ENCODE data around the gene GSDME.
"Not testable (repeated sequence)": the region's sequence is repeated elsewhere in the genome, so short reads cannot be mapped to it uniquely, and the experiment has no call there.

GSDME gene

DNA sequence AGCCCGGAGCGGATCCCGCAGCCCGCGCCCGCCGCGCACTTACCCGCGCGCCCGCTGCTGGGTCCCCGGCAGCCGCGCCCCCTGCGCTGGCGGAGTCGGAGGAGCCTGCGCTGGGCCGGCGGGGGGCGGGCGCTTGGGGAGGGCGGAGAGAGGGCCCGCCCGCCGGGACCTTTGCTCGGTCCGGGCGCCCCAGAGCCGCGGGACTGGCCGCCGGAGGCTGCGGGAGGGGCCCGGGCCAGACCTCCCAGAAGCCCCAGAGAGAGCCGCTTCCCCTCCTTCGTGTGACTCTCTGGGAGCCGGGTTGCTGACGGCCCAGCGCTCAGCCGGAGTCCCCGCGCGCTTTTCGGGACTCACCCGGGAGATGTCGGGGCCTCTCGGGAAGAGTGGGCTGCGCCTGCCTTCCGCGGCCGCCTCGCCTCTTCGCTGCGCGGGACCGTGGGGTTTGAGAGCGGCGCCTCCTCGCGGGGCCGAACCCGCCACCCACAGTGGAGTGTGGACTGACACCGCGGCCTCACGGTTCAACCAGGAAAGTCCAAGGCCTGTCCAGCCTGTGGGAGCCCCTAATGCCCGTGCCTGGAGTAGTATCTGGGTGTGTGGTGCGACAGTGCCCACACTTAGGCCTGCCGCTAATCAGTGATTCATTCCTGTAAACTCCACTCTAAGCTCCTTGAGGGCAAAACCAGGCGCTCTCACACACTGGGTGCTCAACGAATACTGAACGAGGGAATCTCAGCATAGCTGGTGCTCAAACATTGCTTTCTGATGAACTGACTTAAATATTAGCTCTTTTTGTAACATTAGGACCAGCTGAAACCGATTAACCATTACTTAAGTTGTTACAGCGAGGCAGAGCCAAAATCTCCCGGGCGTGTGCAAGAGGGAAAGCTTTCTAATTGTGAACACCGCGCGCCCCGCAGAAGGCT, at the start of gene GSDME:
Gene GSDME, minus strand, starts transcription at position 112 of the 923 bp plus-strand sequence. CDS start 7,690 bp downstream, outside the sequence.
- Histone ChIP-seq H3K9me3 (ENCODE audit: control insufficient read depth, low read length) (no peaks in the 10 kb centered on the region), H3K27me3 (ENCODE audit: control insufficient read depth, insufficient read depth, low read length) (peaks cover 34% of the 10 kb centered on the region), H3K36me3 (ENCODE audit: control insufficient read depth, insufficient read depth, low read length) (no peaks in the 10 kb centered on the region), H3K4me1 (ENCODE audit: control insufficient read depth, insufficient read depth, low read length) (peaks cover 7% of the 10 kb centered on the region), H3K9ac (ENCODE audit: low read length) (peak within 1 kb of the TSS; percentile 52), H3K4me3 (ENCODE audit: low read length) (peak within 1 kb of the TSS; percentile 40)

DNA sequence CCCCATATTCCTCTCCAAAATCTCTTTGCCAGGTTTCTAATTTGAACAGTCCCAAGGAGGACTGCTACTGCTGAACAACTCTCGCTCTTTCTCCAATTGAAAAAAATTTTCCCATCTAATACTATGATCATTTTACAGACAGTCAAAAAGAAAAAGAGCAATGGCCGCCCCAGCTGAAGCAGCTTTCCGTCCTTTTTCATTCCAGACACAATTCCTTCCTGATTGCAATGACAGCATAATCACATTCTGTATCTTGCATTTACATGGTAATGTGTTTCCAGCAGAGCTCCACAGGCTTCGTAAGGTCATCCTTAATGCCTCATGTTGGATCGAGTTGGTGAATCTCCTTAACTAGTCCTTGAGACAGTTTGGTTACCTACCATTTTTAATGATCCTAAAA, 45.0 kb upstream of the GSDME start:
- no peaks in the 10 kb centered on the region for H3K9me3 ChIP-seq (ENCODE audit: control insufficient read depth, low read length)
- no peaks in the 10 kb centered on the region for H3K36me3 ChIP-seq (ENCODE audit: control insufficient read depth, insufficient read depth, low read length)
- H3K4me3 ChIP-seq (ENCODE audit: low read length) = no peak overlapping the region
- H3K9ac ChIP-seq (ENCODE audit: low read length) = no peak overlapping the region
- H3K27me3 ChIP-seq (ENCODE audit: control insufficient read depth, insufficient read depth, low read length) = no peaks in the 10 kb centered on the region
- H3K4me1 ChIP-seq (ENCODE audit: control insufficient read depth, insufficient read depth, low read length) = no peaks in the 10 kb centered on the region

DNA sequence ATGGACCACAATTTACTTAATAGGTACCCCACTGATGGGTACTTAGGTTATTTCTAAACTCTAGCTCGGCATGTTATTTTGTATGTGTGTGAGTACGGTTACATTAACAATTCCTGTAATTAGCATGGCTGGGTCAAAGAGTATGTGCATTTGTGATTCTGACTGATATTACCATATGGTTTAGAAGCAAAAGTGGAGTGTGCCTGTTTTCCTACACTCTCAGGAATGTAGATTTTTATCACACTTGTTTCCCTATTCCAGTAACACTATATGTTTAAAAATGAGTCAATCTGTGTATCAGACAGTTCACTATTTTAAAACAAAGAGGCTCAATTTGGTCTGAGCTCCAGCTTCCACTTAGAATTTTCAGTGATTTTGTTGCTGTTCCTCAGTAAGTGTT, 44.6 kb upstream of the GSDME start:
- no peaks in the 10 kb centered on the region for H3K27me3 ChIP-seq (ENCODE audit: control insufficient read depth, insufficient read depth, low read length)
- H3K36me3 ChIP-seq (ENCODE audit: control insufficient read depth, insufficient read depth, low read length) = no peaks in the 10 kb centered on the region
- H3K9me3 ChIP-seq (ENCODE audit: control insufficient read depth, low read length) = no peaks in the 10 kb centered on the region
- no peak overlapping the region for H3K4me3 ChIP-seq (ENCODE audit: low read length)
- no peak overlapping the region for H3K9ac ChIP-seq (ENCODE audit: low read length)
- no peaks in the 10 kb centered on the region for H3K4me1 ChIP-seq (ENCODE audit: control insufficient read depth, insufficient read depth, low read length)

DNA sequence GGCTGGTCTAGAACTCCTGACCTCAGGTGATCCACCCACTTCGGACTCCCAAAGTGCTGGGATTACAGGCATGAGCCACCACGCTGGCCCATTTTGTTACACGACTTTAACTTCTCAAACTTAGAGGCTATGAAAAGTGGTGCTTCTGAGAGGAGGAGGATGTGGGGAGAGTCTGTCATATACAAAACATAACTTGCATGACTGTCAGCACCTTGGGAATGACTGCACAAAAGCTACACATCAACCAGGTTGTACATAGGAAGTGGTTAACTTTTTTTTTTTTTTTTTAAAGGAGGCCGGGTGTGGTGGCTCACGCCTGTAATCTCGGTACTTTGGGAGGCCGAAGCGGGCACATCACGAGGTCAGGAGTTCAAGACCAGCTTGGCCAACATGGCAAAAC, 43.4 kb upstream of the GSDME start:
- no peaks in the 10 kb centered on the region for H3K36me3 ChIP-seq (ENCODE audit: control insufficient read depth, insufficient read depth, low read length)
- H3K9me3 ChIP-seq (ENCODE audit: control insufficient read depth, low read length) = no peaks in the 10 kb centered on the region
- H3K27me3 ChIP-seq (ENCODE audit: control insufficient read depth, insufficient read depth, low read length) = no peaks in the 10 kb centered on the region
- H3K4me3 ChIP-seq (ENCODE audit: low read length) = no peak overlapping the region
- H3K9ac ChIP-seq (ENCODE audit: low read length) = no peak overlapping the region
- H3K4me1 ChIP-seq (ENCODE audit: control insufficient read depth, insufficient read depth, low read length) = no peaks in the 10 kb centered on the region

DNA sequence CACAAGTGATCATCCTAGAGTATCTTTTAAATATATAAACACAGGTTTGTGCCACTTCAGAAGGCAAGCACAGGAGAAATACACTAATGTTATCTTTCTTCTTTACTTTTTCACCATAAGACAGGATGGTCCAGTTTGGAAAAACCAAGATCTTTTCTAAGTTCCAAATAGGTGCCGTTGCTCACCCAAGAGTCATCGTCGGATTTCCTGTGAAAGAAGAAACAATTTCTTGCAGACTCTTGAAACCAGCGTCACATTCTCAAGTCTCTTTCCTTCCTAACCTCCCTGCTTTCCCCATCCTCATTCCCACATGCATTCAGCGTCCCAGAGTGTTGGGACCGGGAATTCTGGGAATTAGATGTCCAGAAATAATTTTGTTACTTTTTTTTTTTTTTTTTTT, 42.8 kb upstream of the GSDME start:
- H3K9me3 ChIP-seq (ENCODE audit: control insufficient read depth, low read length) = no peaks in the 10 kb centered on the region
- no peaks in the 10 kb centered on the region for H3K36me3 ChIP-seq (ENCODE audit: control insufficient read depth, insufficient read depth, low read length)
- H3K27me3 ChIP-seq (ENCODE audit: control insufficient read depth, insufficient read depth, low read length) = no peaks in the 10 kb centered on the region
- no peaks in the 10 kb centered on the region for H3K4me1 ChIP-seq (ENCODE audit: control insufficient read depth, insufficient read depth, low read length)
- H3K4me3 ChIP-seq (ENCODE audit: low read length) = no peak overlapping the region
- H3K9ac ChIP-seq (ENCODE audit: low read length) = no peak overlapping the region

DNA sequence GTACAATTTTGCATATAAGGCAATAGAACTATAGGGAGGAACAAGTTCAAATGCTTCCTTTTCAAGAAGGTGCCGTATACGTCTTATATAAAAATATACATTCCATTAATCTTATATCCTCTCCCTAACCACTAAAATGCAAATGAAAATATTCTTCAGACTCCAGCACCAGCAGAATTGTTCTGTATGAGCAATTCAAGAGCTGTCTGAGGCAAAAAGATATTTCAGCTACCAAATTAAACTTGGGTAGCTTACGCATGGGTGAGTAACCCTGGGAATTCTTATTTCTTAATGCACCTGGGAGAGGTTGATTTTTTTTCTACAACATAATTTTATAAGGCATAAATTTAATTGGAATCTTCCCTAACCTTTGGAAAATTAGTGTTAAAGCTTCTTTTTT, 42.2 kb upstream of the GSDME start:
- Histone ChIP-seq H3K36me3 (ENCODE audit: control insufficient read depth, insufficient read depth, low read length) (no peaks in the 10 kb centered on the region), H3K4me3 (ENCODE audit: low read length) (no peak overlapping the region), H3K27me3 (ENCODE audit: control insufficient read depth, insufficient read depth, low read length) (no peaks in the 10 kb centered on the region), H3K4me1 (ENCODE audit: control insufficient read depth, insufficient read depth, low read length) (no peaks in the 10 kb centered on the region), H3K9me3 (ENCODE audit: control insufficient read depth, low read length) (no peaks in the 10 kb centered on the region), H3K9ac (ENCODE audit: low read length) (no peak overlapping the region)

DNA sequence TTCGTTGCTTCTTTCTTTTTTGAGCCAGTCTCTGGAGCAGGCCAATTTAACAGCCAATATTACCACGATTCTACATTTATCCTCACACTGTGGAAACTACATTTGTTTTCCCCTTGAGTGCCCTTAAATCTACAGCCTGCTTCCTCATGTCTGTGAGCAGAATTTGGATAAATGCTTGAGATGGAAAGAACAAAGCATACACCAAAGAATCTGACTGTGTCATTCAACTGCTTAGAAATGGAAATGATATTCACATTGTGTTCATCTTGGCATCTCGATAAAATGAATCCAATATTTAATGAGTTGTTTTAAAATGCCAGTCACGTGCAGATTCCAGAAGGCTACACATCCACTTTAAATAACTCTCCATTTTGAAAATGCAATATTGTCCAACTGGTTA, 41.0 kb upstream of the GSDME start:
- Histone ChIP-seq H3K4me3 (ENCODE audit: low read length) (no peak overlapping the region), H3K36me3 (ENCODE audit: control insufficient read depth, insufficient read depth, low read length) (no peaks in the 10 kb centered on the region), H3K9me3 (ENCODE audit: control insufficient read depth, low read length) (no peaks in the 10 kb centered on the region), H3K4me1 (ENCODE audit: control insufficient read depth, insufficient read depth, low read length) (no peaks in the 10 kb centered on the region), H3K27me3 (ENCODE audit: control insufficient read depth, insufficient read depth, low read length) (no peaks in the 10 kb centered on the region), H3K9ac (ENCODE audit: low read length) (no peak overlapping the region)

DNA sequence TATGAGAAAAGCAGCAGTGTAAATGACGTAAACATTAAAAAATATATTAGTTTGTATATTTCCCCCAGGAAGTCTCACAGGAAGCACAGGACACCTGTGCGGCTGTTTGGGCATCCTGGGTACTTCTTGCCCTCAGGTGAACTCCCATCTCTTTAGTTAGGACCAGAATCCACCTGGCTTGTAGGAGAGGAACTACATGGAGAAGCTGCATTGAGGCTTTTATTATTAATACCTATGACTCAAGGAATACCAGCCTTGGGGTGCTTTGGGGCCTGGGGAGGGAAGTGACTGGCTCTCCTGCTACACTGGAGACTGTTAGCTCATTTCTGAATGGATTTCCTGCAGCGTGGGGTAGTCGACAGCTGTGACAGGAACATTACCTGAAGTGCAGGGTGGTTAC, 40.0 kb upstream of the GSDME start:
- no peaks in the 10 kb centered on the region for H3K27me3 ChIP-seq (ENCODE audit: control insufficient read depth, insufficient read depth, low read length)
- no peaks in the 10 kb centered on the region for H3K4me1 ChIP-seq (ENCODE audit: control insufficient read depth, insufficient read depth, low read length)
- no peak overlapping the region for H3K4me3 ChIP-seq (ENCODE audit: low read length)
- no peaks in the 10 kb centered on the region for H3K36me3 ChIP-seq (ENCODE audit: control insufficient read depth, insufficient read depth, low read length)
- no peaks in the 10 kb centered on the region for H3K9me3 ChIP-seq (ENCODE audit: control insufficient read depth, low read length)
- H3K9ac ChIP-seq (ENCODE audit: low read length) = no peak overlapping the region

DNA sequence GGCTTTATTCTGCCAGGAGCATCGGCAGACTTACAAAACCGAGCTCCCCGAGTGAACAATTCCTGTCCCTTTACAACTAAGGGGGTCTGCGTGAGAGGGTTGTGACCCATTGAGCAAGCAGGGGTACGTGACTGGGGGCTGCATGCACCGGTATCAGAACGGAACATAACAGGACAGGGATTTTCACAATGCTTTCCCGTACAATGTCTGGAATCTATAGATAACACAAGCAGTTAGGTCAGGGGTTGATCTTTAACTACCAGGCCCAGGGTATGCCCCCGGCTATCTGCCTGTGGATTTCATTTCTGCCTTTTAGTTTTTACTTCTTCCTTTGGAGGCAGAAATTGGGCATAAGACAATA, 38.1 kb upstream of the GSDME start:
- Histone ChIP-seq H3K9ac (ENCODE audit: low read length) (no peak overlapping the region), H3K4me3 (ENCODE audit: low read length) (no peak overlapping the region), H3K36me3 (ENCODE audit: control insufficient read depth, insufficient read depth, low read length) (no peaks in the 10 kb centered on the region), H3K9me3 (ENCODE audit: control insufficient read depth, low read length) (no peaks in the 10 kb centered on the region), H3K27me3 (ENCODE audit: control insufficient read depth, insufficient read depth, low read length) (no peaks in the 10 kb centered on the region), H3K4me1 (ENCODE audit: control insufficient read depth, insufficient read depth, low read length) (no peaks in the 10 kb centered on the region)

DNA sequence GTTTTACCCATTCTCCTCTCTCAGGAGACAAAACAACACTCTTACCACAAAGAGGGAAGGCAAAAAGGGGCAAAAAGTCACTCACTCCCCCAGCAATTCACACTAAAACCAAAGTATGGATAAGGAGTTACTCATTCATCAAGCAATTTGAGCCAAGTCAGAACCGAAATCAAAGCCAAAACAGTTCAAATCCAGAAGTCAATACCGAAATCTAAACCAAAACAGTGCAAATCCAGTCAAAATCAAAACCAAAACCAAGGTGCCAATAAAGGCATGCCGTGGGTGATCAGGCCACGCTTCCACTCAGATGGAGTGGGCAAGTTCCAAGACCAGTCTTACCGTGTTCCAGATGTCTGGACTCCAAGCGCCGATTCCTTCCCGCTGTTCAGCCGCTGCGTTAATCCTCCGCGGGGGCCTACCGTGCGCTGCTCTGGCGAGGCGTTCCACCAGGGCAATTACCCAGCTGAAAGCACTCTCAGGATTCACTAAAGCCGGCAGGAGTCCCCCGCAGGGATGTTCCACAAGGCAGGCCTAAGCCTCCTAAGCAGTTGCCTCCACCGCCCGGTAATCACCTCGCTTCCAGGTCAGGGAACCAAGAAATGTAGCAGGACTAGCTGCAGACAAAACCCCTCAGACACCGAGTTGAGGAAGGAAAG, 37.6 kb upstream of the GSDME start:
- not testable (repeated sequence) for H3K4me3 ChIP-seq (ENCODE audit: low read length); H3K4me1 ChIP-seq (ENCODE audit: control insufficient read depth, insufficient read depth, low read length); H3K9ac ChIP-seq (ENCODE audit: low read length); H3K36me3 ChIP-seq (ENCODE audit: control insufficient read depth, insufficient read depth, low read length); H3K9me3 ChIP-seq (ENCODE audit: control insufficient read depth, low read length); H3K27me3 ChIP-seq (ENCODE audit: control insufficient read depth, insufficient read depth, low read length)

DNA sequence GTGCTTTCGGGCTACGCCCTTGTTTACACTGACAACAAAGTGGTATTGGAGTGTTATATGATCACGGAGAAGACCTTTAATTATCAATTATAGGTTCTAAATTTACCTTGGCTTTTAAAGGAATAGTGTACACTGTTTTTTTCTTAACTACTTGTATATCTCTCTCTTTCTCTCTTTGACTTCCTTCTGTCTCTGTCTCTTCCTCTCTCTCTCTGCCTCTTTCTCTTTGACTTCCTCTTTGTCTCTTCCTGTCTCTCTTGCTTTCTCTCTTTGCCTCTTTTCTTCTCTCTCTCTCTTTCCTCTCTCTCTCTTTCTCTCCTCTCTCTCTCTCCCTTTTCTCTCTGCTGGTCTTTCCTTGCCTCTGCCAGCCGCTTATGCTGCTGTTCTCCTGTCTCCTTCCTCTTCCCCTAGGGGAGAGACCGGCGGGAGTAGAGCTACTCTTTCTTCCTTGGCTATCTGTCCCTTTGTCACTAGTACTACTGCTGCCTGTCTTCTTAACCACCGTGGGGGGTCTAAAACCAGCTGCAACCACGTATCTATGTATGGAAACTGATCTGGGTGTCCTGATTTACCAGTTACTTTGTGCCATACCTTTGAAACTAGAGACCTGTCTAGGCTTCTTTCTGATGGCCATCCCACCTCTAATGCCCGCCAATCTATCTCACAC, 36.9 kb upstream of the GSDME start:
- no peaks in the 10 kb centered on the region for H3K36me3 ChIP-seq (ENCODE audit: control insufficient read depth, insufficient read depth, low read length)
- no peaks in the 10 kb centered on the region for H3K4me1 ChIP-seq (ENCODE audit: control insufficient read depth, insufficient read depth, low read length)
- no peaks in the 10 kb centered on the region for H3K27me3 ChIP-seq (ENCODE audit: control insufficient read depth, insufficient read depth, low read length)
- H3K4me3 ChIP-seq (ENCODE audit: low read length) = no peak overlapping the region
- no peaks in the 10 kb centered on the region for H3K9me3 ChIP-seq (ENCODE audit: control insufficient read depth, low read length)
- H3K9ac ChIP-seq (ENCODE audit: low read length) = no peak overlapping the region

DNA sequence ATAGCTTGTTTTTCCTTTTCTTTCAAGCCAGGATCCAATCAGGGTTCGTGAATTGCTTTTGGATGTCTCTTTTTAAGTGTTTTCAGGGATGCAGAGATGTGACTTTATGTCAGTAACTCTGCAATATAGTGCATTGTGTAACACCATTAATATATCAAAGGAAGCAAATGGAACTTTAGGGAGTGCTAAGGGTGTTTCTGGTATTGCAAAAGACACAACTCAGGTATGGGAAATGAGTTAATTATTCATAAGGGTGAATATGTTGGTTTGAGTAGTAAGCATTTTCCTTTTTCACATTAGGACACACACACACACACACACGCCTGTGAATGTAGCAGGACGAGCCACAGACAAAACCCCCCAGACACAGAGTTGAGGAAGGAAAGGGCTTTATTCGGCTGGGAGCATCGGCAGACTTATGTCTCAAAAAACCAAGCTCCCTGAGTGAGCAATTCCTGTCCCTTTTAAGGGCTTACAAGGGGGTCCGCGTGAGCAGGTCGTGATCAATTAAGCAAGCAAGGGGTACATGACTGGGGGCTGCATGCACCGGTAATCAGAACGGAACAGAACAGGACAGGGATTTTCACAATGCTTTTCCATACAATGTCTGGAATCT, 31.8 kb upstream of the GSDME start:
- no peaks in the 10 kb centered on the region for H3K9me3 ChIP-seq (ENCODE audit: control insufficient read depth, low read length)
- no peaks in the 10 kb centered on the region for H3K4me1 ChIP-seq (ENCODE audit: control insufficient read depth, insufficient read depth, low read length)
- H3K36me3 ChIP-seq (ENCODE audit: control insufficient read depth, insufficient read depth, low read length) = no peaks in the 10 kb centered on the region
- H3K27me3 ChIP-seq (ENCODE audit: control insufficient read depth, insufficient read depth, low read length) = no peaks in the 10 kb centered on the region
- H3K9ac ChIP-seq (ENCODE audit: low read length) = no peak overlapping the region
- no peak overlapping the region for H3K4me3 ChIP-seq (ENCODE audit: low read length)
